Stimulated activated CD4-positive, alpha-beta T cell treated with anti-CD3 and anti-CD28 coated beads, Interleukin-15, amount 100 ng/mL, for 1 hour (primary cell): Measurements from ENCODE around the gene TFAP2B.
A peak's percentile ranks its signal among the peaks of the same experiment; 100 is the strongest.

Source experiments
- DNase-seq, 2 donors: peaks; one replicate each; pipeline ENCODE4 v3.0.0-alpha.2; 2020; ENCODE audit warnings: low read depth in 1 of 2, low spot score in 1 of 2

The TFAP2B gene

DNA sequence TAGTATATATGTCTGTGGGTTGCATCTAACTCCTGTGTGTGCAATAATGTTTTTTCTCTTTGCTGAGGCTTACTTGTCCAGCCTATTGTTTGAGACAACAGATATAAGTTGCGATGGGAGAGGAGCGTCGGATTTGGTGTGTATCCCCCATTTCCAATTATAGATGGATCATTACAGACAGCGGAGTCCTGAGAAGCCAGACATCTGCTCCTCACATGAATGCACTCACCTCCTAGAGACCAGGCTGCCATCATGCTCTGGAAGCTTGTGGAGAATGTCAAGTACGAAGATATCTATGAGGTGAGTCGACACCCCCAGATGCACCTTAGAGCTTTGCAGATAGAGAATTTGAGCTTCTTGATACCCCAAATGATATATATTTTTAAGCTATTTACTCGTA, at the start of gene TFAP2B:
Gene TFAP2B, plus strand, starts transcription at position 199 of the 400 bp plus-strand sequence. Its CDS starts 21 bp downstream, at position 220.
- DNase-seq, result no peak

DNA sequence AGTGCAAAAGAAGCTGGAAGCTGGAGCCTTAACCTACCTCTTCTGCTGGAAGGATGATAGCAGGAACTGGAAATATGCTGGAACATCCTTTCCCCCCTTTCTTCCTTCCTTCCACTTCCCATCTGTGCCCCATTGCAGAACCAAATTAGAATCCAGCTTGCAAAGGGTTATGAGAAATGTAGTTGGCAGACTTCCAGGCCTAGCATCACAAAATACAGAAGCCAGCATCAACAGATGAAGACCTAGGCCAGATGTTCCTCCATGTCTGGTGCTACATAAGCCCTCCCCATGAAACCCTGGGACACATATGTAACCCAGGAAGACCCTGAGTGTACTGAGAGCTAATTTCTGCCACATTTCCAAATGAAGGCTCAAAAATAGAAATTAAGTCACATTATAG, 40.0 kb upstream of the TFAP2B start:
- DNase-seq, result no peak

DNA sequence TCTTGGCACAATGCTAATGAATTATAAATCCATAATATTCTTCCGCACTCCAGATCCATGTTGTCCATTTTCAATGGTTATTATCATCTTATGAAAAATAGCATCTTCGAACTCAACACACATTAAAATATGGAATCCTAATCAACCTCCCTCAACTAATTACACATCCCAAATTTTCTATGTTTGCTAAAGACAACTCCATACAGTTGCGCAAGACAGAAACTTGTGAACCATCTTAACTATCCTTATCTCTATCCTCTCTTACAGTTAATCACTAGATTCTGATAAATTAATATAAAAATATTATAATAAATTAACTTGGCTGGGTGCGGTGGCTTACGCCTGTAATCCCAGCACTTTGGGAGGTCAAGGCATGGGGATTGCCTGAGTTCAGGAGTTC, 38.3 kb upstream of the TFAP2B start:
- no peak for DNase-seq

DNA sequence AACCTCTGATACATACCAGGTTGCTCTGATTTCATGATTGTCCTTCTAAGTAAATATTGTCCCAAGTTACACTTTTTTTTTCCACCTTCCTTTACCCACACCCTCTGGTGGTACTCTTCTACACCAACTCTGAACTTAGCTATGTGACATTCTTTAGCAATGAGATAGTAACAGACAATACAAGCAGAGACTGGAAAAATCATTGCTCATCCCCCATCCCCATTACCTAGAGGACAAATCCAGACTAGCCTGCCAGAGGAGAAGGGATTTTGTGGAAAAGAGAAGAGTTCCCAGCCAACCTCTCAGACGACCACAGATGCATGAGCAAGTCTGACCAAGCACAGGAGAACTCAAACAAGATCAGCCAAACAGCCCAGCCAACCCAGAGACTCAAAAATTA, 32.8 kb upstream of the TFAP2B start:
- no peak for DNase-seq

DNA sequence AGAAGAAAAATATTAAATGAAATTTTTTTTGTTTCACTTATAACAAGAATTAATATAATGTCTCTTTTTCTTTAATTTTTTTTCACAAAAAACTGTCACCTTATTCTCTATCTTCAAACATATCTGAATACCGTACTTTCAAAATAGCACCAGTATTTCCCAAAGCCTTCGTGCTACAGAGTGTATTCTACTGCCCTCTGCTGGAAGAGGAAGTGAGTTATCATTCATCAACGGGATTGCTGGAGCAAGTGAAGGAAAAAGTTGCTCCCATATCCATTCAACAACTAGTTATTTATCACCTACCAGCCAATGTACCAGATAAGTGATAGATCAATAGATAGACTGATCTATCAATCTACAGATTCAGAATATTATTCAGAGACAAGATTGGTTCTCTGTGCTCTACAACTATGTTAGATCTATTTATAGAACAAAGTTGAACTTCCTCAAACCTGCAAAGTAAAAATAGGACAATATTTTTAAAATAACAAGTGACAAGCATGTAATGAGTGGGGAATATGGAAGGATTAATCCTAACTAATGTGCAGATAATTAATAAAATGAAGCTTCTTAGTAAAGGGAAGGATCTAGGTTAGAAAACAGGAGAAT, 26.7 kb upstream of the TFAP2B start:
- no peak for DNase-seq

DNA sequence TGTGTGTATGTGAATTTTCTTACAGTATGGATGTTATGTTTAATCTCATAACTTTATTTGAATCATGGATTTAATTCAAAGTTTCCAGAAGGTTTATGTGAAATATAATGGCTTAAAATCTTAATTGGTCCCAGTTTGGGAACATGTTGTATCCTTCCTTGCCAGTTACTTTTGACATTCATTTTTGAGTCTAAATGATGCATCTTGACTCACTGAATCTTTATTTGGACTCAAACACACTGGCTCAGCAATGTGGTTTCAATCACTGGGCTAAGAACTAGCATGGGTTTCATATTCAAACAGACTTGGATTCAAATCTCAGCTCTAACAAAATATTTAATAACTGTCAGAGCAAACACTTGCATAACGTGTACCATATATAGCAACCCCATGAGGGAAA, 25.9 kb upstream of the TFAP2B start:
- DNase-seq, result no peak

DNA sequence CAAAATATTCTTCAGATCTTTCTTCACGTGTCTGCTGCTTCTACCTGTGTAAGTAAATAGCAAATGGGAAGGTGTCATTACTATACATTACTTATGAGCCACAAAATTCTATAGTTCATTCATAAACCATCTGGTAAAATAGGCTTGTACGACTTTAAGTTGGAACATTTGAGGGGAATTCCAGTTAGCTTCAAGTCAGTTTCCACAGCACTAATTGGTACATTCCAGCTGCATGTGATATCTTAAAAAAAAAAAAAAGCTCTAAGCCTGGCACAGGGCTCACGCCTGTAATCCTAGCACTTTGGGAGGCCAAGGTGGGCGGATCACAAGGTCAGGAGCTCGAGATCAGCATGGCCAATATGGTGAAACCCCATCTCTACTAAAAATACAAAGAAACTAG, 23.1 kb upstream of the TFAP2B start:
- DNase-seq, result no peak

DNA sequence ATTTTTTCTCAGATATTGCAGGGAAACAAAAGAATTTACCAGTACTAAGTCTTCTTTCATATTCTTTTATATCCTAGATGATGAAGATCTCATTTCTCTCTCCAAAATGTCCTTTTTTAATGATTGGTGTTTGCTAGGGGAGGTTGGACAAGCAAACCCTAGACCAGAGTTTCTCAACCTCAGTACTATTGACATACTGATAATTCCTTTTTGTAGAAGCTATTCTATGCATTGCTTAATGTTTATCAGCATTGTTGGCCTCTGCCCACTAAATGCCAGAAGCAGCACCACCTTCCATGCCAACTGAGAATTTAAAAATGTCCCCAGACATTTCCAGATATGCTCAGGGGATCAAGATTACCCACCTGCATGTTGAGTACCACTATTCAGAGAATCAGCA, 14.4 kb upstream of the TFAP2B start:
- no peak for DNase-seq

DNA sequence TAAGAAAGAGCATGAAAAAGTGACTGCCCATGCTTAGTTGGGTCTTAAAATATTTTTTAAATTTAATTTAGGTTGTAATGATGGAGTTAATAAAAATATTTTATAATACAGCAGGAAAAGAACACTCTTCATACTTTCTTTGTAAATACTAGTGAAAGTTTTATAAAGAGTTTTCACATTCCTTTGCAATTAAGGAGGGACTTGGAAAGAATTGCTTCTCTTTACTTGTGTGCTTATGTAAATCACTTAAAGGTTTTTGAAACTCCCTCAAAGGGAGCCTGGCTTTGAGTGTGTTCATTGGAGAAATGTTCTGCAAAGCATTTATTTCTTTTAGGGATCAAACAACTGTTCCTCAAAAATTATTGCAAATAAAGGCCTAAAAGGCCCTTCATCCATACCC, 11.6 kb upstream of the TFAP2B start:
- DNase-seq, result no peak

DNA sequence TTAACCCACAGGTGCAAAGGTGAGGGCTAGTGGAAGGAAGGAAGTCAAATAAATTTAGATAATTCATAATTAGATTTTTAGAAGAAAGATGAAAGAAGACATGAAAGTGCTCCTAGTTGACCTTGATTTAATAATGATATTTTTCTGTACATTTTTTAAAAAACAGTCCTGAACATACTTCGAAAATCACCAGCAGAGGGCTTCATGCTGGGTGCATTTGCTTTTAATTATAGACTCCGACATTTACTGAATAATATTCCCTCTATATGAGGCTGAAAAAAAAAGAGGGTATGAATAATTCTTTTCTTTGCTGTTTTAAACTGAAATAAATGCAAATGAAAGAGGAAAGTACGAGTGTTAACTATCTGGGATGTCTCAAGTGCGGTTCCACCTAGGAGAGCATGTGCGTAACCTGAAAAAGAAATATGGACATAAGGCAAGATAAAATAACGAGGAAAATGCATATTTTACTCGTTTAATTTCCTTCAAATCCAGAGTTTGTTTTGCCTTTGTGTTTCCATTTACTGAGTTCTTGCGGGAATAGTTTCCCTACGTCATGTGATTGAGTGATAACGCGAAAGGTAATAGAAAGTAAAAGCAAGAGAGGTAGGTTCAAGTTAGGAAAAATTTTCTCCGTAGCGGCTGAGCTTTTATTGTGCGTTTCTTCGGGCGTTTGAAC, 3.1 kb upstream of the TFAP2B start:
- no peak for DNase-seq

DNA sequence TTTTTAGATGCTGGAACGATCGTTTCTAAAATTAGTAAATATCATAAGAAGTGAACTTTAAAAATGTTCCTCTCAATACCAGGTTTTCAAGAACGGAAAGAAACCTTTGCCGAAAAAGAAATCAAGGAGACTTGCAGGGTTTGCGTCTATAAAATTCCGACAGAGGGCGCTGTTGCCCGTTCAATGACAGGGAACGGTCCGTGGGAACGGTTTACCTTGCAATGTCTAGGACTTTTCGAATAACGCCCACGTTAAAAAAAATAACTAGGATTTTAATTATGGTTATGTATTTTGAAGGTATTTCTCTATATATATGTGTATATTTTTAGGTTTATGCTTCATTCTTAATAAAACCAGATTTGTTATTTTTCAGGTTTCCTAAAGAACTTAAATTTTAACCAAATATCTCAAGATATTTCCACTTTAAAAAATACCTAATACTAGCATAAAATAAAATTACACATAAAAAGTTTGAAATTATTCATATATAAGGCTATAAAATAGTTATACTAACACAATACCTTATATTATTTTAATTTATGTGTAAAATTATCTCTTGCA, 2.5 kb upstream of the TFAP2B start:
- DNase-seq, result peak in 1 of 2 donors; percentile 10

DNA sequence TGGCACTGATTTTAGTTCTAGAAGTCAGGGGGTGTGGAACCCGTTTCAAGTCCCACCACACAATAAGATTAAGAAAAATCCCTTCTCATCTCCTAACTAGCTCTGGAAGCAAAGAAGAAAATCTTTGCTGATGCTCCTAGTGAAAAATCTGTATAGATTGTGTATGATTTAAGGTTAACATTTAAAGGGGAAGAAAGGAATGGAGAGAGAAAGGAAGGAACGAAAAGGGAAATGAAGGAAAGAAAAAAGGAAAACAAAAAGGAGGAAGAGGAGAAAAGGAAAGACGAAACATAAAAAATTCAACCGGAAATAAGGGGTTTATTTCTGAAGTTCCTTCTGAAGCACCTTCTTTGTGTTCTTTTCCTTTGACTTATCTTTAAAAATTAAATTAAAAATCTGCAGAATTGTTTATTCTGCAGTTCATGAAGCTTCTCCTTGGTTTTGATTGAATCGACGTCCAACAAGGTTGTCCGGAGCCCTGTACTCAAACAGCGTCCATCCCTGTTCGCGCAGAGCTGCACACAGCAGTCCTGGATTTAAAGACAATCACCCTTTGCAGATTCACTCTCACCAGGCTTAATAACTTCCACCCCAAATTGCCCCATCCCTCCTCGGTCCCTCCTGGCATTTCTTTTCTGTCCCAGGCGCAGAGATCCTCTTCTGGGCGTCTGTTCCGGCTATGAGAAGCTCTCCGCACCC, 1.6 kb upstream of the TFAP2B start:
- no peak for DNase-seq

DNA sequence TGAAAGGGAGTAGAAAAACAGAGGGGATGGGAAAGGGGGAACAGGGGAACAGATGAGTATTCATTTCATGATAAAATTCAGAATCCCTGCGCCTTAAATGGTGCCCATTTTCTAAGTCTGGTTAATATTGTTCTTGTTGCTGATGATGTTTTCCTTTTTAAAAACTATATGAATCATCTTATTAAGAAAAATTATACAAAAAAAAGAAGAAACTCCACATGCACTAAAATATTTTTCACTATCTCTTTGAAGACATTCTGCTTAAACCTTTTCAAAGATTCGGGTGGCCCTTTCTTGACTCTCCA, 1.1 kb upstream of the TFAP2B start:
- DNase-seq, result no peak

DNA sequence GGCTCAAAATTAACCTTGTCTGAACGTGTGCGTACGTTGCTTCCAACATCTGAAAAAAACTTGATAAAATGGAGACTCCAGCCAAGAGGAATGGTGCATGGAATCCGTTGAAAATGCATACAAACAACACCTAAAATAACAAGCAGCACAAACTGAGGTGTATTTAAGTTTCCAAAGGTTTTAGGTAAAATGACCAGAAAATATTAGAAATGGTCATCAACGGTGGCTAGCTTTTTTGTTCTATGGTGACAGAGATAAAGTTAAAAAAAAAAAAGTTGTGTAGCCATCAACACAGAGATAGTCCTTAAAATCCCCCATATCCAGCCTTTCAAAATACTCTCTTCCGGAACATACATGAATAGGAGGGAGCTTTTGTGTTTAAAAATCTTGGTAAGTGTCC, 651 bp upstream of the TFAP2B start:
- DNase-seq, result no peak

DNA sequence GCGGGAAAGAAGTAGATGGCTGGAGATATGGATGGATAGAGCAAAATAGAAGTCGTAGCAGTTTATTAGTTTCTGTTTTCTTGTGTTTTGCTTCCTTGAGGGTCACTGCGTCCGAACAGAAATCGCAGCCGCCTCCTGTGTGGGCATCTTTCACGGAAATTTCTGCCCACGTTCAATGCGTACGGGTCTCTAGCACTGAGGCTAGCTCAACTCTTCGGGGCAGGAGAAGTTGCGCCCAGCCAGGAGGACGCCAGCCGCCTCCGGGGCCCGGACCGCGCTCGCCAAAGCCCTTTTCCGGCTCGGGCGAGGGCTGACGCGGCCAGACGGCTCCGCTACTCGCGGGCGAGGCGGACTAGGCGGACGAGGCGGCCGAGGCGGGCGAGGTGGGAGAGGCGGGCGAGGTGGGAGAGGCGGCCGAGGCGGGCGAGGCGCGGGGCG, 814 bp downstream of the TFAP2B start:
- DNase-seq, result no peak

DNA sequence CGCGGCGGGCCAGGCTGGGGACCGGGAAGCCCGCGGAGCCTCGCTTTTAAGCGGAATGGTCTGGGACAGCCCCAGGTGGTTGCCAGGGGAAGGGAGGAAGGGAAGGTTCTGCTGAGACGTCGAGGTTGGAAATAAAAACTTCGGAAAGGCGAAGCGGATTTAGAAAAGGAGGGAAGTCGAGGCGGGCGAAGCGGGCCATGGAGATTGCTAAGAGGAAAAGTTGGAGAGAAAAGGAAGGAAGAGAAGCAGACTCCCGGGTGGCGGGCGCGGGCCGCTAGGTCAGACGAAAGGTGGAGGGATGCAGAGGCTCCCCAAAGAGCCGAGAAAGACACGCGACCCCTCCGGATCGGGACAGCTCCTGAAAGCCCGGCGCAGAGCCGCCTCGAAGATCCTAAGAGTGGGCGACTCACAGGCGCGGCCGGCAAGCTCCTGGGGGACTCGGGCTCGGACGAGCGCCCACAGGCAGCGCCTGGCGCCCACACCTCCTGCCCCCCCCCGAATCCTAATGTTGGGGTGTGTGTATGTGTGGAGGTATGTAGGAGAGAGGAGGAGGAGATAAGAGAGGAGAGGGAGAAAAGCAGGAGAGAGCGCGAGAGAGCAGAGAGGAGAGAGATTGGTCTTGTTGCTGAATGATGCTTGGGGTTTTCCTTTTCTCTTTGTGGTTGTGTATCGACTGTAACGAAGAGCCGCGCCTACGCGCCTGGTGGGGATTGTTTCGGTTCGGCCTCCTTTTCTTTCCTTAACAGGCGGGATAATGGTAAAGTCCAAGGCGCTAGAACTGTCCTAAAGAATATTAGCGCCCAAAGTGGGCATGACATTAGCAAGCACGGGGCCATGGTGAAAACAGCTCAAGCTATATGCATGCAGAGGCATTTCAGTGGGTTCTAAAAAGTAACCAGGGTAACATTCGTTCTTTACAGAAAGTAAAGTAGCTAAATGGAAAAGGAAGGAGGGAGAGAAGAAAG, 1.5 kb downstream of the TFAP2B start:
- DNase-seq, result no peak

DNA sequence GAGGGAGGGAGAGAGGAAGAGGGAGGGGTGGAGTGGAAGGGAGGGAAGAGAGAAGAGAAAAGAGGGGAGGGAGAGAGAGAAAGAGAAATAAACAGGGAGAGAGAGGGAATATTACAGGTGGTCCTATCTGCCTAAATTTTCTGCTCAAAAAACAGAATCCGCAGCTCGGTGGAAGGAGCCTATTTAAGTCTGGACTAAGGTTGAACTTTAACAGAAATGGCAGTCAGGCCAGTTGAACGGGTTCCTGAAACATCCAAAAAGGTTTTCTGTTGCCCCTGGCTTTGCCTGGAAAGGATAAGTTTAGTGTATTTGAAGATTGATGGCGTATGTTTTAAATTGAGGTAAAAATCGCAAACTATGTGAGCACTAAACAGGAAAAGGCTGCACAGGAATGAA, 2.2 kb downstream of the TFAP2B start:
- DNase-seq, result no peak

DNA sequence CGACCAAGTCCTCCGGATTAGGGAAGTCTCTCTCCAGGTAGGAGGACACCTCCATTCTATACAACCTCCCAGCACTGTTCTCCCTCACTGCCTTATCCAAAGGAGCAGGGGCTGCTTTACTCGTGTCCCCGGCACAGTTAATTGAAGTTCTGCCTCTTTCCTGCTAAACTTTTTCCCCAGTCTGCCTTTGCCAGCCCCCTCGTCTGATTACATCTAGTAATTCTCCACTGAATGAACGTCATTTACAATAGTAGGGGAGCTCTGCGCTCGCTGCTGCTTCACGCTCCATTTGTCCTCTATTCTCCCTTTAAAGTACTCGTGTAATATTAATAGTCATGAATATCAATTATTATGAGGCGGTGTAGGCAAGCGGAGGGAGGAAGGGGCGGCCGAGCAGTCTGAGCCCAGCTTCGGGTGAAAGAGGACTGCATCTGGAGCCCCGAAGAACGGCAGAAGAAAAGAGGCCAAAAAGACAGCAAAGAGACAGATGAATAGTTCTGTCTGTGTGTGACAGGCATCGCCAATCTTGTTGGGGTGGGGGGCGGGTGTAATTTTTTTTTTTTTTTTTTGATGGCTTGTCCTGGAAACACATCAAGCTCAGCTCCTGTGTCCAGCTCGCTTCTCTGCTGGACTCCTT, 2.9 kb downstream of the TFAP2B start:
- DNase-seq, result no peak

DNA sequence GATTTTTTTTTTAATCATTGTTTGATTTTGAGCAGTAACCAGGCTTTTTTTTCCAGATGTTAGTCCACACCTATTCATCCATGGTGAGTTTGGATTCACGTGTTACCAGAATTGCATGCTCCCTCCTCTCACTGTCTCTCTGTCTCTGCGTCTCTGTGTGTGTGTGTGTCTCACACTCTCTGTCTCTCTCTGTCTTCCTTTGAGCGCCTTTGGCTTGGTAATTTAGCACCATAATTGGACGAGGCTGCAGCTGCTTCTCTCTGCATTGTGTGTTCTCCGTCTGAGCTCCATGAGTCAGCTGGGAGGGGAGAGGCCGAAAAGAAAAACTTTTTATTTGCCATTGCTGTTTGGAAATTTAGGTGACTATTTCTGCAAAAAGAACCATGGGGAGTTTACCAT, 3.4 kb downstream of the TFAP2B start:
- no peak for DNase-seq

DNA sequence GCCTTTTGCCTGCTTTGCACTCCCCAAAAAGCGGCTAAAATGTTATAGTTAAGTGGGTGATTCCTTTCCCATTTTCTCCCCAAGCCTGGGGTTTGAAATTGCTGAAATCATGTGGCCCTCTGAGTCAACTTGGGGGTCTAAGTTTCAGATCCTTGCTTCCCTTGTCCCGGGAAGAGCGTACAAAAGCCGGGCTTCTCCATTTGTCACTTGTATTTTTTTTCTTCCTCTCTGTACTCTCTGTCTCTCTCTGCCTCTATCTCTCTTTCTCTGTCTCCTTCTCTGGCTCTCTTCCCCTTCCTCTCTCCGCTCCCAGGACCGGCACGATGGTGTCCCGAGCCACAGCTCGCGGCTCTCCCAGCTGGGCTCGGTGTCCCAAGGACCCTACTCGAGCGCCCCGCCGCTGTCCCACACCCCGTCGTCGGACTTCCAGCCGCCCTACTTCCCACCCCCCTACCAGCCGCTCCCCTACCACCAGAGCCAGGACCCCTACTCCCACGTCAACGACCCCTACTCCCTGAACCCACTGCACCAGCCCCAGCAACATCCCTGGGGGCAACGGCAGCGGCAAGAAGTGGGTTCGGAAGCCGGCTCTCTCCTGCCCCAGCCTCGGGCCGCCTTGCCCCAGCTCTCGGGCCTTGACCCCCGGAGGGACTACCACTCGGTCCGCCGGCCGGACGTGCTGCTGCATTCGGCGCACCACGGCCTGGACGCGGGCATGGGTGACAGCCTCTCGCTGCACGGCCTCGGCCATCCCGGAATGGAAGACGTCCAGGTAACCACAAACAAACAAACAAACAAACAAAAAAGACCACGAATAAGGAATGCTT, 4.6 kb downstream of the TFAP2B start:
- DNase-seq, result no peak
